ENCODE data around the gene CCDC93.

The CCDC93 gene

DNA sequence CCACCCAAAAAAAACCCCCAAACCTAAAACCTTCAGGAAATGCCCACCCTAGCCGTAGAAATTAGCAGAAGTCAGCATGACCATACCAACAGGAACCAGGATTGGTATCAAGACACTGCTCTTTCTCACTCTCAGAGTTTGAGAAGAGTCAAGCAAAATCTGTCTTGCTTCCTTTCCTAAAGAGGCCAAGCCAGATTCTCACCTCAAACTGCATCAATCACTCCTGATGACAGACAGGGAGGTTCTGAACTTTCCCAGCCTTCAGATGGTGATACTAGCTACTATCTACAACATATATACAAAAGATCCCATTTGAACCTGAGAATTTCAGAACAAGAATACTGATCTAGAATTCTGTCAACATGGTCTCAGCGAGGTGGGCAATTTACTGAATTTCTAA is 29.7 kb downstream of the CCDC93 start:
- Mint-ChIP-seq H3K27ac (no peak overlapping the region), H3K36me3 (peaks cover 8% of the 10 kb centered on the region), H3K27me3 (no peaks in the 10 kb centered on the region), H3K9me3 (ENCODE audit: low read depth) (no peaks in the 10 kb centered on the region), H3K4me3 (no peak overlapping the region), H3K4me1 (ENCODE audit: low read depth) (peaks cover 6% of the 10 kb centered on the region)

DNA sequence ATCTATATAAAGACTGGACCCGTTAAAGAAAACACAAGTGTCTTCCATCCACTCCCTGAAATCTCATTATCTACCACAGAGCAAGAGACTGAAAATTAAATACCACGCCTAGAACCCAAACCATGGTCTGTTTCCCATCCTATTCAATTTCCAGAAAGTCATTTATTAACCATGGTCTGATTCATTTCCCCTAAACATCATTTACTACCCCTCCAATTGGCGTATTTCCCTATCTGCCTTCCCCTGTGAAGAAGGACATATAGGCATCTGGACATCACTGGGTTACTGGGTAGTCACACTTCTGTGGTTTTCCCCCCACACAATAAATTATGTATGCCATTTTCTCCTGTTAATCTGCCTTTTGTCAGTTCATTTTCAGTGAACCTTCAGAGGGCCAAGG is 30.8 kb downstream of the CCDC93 start:
- Mint-ChIP-seq H3K27ac (no peak overlapping the region), H3K9me3 (ENCODE audit: low read depth) (no peaks in the 10 kb centered on the region), H3K36me3 (peaks cover 9% of the 10 kb centered on the region), H3K27me3 (no peaks in the 10 kb centered on the region), H3K4me1 (ENCODE audit: low read depth) (peaks cover 6% of the 10 kb centered on the region), H3K4me3 (no peak overlapping the region)

DNA sequence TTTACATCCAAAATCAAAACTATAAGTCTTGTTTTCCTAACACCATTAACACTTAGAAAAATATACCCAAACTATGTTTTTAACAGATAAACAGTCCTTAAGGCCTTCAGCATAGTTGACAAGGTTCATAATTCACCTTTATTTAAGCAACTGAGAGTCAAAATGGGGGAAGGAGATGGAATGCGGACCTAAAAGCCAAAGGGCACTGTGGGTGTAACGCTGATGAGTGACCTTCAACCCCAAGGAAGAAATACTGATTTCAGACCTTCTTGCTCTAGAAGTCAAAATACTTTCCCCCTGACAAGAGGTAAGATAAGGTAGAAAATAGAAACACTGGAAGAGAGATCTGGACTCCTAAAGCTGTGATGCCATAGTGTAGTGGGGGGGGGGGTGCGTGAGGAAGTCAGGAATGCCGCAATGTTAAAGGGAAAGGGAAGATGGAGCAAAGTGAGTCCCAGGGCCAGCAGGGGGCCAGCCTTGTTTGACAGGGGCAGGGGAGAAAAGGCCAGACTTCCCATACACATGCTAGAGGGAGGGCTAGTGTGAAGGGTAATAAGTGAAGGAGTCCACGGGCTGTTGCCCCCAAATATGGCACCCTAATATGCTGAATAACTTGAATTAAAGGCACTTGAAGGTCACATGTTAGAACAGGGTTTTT is 31.4 kb downstream of the CCDC93 start:
- Mint-ChIP-seq H3K4me1 (ENCODE audit: low read depth) (peaks cover 6% of the 10 kb centered on the region), H3K27me3 (no peaks in the 10 kb centered on the region), H3K36me3 (peaks cover 9% of the 10 kb centered on the region), H3K4me3 (no peak overlapping the region), H3K27ac (no peak overlapping the region), H3K9me3 (ENCODE audit: low read depth) (no peaks in the 10 kb centered on the region)

DNA sequence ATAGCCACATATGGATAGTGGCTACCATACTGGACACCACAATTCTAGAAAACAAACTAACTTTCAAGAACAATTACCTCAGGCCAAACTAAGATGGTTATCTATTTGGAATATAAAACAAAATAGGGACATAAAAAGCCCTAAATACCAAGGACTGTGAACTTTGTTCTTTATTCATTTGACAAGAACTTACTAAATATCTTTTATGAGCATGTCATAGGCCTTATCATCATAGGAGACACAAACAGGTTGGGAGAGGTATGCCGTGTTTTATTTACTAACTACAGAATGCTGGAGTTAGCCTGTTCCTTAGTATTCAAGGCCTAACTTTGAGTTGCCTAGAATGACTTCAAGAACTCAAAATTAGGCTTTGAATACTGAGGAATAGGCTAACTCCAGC is 32.1 kb downstream of the CCDC93 start:
- Mint-ChIP-seq H3K4me3 (no peak overlapping the region), H3K36me3 (peaks cover 9% of the 10 kb centered on the region), H3K9me3 (ENCODE audit: low read depth) (no peaks in the 10 kb centered on the region), H3K4me1 (ENCODE audit: low read depth) (peaks cover 6% of the 10 kb centered on the region), H3K27ac (no peak overlapping the region), H3K27me3 (no peaks in the 10 kb centered on the region)

DNA sequence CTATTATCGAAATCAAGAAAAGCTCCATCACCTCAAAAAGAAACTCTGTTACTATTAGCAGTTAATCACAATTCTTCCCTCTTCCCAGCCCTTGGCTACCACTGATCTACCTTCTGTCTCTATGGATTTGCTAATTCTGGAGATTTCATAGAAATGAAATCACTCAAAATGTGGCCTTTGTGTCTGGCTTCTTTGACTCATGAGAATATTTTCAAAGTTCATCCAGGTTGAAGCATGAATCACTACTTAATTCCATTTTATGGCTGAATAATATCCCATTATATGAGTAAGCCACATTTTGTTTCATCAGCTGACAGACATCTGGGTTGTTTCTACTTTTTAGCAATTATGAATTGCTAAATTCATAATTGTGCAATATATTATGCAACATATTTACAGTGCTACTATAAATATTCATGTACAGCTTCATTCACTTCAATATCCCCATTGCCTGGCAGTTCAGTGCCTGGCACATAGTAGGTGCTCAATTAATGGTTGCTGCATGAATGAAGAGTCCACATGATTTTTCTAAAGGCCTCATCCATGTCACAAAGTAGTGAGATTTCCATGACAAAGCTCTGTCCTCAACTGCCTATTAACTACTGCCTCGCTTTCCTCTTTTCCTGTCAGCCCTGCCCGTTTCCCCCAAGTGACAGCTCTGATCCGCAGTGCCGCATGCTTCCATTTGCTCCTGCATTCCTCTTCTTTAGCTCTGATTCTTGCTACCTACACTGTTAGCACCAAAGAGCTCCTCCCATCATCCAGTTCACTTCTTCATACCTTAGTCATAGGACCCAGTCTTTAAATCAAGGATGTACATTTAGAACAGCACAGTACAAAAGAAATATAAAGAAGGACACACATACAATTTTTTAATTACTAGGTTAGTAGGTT is 32.8 kb downstream of the CCDC93 start:
- no peaks in the 10 kb centered on the region for H3K9me3 Mint-ChIP-seq (ENCODE audit: low read depth)
- H3K4me1 Mint-ChIP-seq (ENCODE audit: low read depth) = peaks cover 6% of the 10 kb centered on the region
- H3K36me3 Mint-ChIP-seq = peaks cover 9% of the 10 kb centered on the region
- no peak overlapping the region for H3K4me3 Mint-ChIP-seq
- no peak overlapping the region for H3K27ac Mint-ChIP-seq
- no peaks in the 10 kb centered on the region for H3K27me3 Mint-ChIP-seq

DNA sequence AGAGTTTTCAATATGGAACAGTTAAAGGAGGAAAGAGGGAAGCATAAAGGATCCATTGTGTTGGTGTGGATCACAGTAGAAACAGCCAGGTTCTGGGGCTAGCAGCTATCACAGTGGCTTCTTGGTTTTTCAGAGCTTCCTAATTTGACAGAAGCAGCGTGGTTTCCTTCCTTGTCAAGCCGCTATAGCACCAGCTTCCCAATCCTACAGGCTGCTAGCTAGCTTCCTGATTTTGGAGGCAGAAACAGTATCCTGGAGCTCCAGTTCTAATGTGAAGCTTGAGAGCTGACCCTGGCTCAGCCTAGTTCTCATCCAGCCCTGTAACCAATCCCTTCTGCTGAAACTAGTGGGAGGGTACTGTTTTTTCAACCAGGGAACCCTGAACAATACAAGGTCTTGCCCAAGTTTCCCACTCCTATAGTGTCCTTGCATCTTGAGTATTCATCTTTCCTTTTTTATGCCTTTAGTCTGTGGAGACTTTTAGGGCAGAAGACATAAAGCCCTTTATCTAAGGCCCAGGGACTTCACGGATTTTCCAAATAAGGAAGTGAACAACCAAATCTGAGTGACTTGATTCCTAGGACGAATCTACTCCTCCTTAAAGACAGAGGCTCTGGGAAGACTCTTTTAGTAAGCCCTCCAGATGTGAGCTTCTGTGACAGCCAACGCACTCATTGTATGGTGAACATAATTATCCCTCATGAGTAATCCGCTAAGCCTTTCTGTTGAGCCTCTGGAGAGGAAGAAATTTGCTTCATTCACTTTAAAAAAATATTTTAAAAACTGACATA is 33.8 kb downstream of the CCDC93 start:
- H3K9me3 Mint-ChIP-seq (ENCODE audit: low read depth) = no peaks in the 10 kb centered on the region
- H3K4me3 Mint-ChIP-seq = no peak overlapping the region
- no peak overlapping the region for H3K27ac Mint-ChIP-seq
- H3K27me3 Mint-ChIP-seq = no peaks in the 10 kb centered on the region
- peaks cover 6% of the 10 kb centered on the region for H3K4me1 Mint-ChIP-seq (ENCODE audit: low read depth)
- H3K36me3 Mint-ChIP-seq = peaks cover 9% of the 10 kb centered on the region

DNA sequence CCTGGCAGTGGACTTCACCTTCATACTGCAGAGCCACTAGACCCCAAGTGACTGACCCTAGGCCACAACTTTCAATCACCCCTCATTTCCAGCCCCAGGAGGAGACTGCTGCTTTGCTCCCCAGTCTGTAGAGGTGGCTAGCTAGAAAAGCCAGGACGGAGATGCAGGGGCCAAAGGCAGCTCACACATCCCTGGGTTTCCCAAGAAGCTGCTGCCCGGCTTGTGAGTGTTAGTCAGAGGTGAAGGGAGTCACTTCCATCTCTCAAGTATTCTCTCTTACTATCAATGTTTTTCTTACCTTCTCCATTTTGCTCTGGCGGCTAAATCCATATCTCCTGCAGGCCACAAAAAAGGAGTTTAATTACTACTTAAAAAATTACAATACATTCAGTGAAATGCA is 36.2 kb downstream of the CCDC93 start:
- no peaks in the 10 kb centered on the region for H3K27me3 Mint-ChIP-seq
- H3K4me3 Mint-ChIP-seq = no peak overlapping the region
- peaks cover 15% of the 10 kb centered on the region for H3K36me3 Mint-ChIP-seq
- H3K27ac Mint-ChIP-seq = no peak overlapping the region
- no peaks in the 10 kb centered on the region for H3K9me3 Mint-ChIP-seq (ENCODE audit: low read depth)
- peaks cover 6% of the 10 kb centered on the region for H3K4me1 Mint-ChIP-seq (ENCODE audit: low read depth)

DNA sequence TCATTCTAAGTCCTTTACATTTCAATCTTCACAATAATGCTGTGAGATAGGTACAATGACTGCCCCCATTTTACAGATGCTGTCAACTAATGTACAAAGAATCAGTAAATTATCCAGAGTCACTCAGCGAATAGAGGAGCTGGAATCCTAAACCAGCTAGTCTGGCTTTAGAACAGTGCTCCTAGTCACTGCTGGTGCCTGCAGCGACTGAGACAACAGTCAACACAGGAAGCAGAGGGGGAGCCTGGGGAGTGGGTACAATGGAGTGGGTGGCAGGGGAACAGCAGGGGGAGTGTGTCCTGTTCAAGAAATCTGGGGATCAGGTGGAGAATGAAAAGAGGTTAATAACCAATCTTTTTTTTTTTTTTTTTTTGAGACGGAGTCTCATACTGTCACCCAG is 37.3 kb downstream of the CCDC93 start:
- no peaks in the 10 kb centered on the region for H3K27me3 Mint-ChIP-seq
- H3K36me3 Mint-ChIP-seq = peaks cover 16% of the 10 kb centered on the region
- H3K27ac Mint-ChIP-seq = no peak overlapping the region
- peaks cover 6% of the 10 kb centered on the region for H3K4me1 Mint-ChIP-seq (ENCODE audit: low read depth)
- no peak overlapping the region for H3K4me3 Mint-ChIP-seq
- H3K9me3 Mint-ChIP-seq (ENCODE audit: low read depth) = no peaks in the 10 kb centered on the region

DNA sequence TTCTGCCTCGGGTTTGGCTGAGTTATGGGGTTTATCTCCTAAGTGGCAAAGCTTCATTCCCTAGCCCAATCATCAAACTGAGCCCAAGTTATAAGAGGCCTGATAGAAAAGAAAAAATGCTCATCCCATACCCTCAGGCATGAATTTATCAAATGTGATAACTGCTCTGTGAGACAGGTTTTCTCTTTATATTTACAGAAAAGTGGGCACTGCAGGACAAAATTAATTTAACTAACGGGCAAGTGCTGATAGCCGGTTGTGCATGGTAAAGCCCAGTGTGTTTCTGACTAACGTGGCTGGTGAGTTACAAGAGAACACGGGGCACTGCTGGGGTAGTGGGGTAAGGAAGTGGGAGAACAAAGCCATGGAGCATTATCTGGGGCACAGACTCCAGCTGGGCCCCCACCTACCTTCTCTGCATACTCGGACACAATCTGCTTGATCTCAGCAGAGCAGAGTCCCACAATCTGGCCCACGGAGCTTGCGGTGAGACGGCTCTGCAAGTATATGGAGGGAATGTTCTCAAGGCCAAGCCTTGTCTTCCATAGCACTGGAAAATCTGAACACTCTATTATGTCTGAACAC is 40.3 kb downstream of the CCDC93 start:
- no peaks in the 10 kb centered on the region for H3K4me1 Mint-ChIP-seq (ENCODE audit: low read depth)
- no peaks in the 10 kb centered on the region for H3K27me3 Mint-ChIP-seq
- peaks cover 11% of the 10 kb centered on the region for H3K36me3 Mint-ChIP-seq
- H3K27ac Mint-ChIP-seq = no peak overlapping the region
- no peaks in the 10 kb centered on the region for H3K9me3 Mint-ChIP-seq (ENCODE audit: low read depth)
- H3K4me3 Mint-ChIP-seq = no peak overlapping the region

DNA sequence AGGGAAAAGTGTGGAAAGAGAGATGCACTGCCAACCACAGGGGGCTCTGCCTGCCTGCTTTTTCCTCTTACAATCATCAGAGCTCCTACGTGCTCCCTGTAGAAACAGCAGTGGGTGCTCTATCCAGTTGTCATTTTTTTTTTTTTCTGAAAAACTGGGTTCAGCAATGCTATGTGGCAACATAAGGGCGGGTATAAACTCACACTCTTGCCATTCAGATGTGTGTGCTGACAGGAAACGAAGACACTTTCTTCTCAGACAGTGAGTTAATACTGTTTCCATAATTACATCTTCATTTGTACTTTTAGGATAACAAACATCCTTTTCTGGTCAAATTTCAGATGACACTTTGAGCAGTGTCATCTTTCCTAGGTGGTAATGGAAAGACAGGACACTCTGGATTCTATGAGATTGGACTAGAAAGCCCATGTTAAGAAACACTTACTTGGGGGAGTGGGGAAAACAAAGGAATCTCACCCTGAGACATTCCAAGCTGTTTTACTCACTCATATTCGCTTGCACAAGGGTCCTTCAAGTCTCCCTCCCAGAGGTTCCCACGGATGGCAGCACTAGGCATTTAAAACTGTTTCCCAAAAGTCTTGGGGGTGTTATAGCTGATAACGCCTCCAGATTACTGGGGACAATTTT is 41.3 kb downstream of the CCDC93 start:
- Mint-ChIP-seq H3K36me3 (peaks cover 11% of the 10 kb centered on the region), H3K27me3 (no peaks in the 10 kb centered on the region), H3K27ac (no peak overlapping the region), H3K4me3 (no peak overlapping the region), H3K4me1 (ENCODE audit: low read depth) (no peaks in the 10 kb centered on the region), H3K9me3 (ENCODE audit: low read depth) (no peaks in the 10 kb centered on the region)

DNA sequence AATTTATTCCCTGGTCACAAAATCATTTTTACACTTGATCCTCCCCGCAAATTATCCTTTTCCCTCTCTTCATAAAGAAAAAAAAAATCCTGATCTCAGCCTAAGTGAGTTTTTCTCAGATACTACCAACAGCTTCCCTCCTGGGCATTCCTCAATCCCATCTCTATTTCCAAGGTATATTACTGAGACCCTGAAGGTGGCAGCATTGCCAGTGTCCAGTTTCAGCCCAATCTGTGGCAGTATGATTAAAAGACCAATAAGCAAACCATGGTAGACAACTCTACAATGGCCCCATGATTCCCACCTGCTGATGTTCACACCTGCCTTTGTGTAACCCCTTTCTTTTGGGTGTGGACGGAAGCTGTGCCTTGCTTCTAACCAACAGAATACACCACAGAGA is 45.1 kb downstream of the CCDC93 start:
- Mint-ChIP-seq H3K36me3 (peaks cover 10% of the 10 kb centered on the region), H3K27ac (no peak overlapping the region), H3K27me3 (no peaks in the 10 kb centered on the region), H3K4me1 (ENCODE audit: low read depth) (no peaks in the 10 kb centered on the region), H3K9me3 (ENCODE audit: low read depth) (no peaks in the 10 kb centered on the region), H3K4me3 (no peak overlapping the region)

DNA sequence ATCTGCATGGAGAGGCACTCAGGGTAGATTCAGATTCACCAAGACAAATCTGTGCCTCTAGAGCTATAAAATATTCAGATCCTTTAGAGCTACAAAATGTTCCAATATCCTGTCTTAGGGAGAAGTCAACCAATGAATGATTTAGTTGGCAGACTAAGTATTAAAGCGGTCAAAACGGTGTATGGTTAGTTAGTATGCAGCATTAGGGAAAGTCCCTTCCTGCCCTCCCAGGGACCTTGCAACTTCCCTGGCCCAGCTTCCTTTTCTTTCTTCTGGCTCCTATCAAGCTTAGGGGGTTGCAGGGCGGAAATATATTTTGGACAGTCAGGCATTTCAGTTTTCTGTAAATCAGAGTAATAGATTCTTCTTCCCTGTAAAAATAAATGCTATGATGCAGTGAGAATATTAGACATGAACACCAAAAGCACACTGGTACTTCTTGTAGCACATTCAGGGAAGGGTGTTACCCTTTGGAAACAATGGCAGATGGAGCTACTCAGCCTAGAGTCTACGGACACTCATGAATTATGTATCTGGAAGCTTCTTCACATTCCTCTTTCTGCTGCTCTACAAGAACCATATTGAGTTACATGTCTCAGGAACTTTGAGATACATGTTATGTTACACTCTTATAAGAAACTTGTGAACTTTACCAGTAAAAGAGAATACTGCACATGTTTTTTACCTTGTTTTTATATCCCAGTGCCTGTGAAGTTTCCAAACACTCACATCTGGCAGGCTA is 45.7 kb downstream of the CCDC93 start:
- H3K27me3 Mint-ChIP-seq = no peaks in the 10 kb centered on the region
- H3K36me3 Mint-ChIP-seq = peaks cover 7% of the 10 kb centered on the region
- no peak overlapping the region for H3K27ac Mint-ChIP-seq
- H3K9me3 Mint-ChIP-seq (ENCODE audit: low read depth) = no peaks in the 10 kb centered on the region
- no peaks in the 10 kb centered on the region for H3K4me1 Mint-ChIP-seq (ENCODE audit: low read depth)
- no peak overlapping the region for H3K4me3 Mint-ChIP-seq

DNA sequence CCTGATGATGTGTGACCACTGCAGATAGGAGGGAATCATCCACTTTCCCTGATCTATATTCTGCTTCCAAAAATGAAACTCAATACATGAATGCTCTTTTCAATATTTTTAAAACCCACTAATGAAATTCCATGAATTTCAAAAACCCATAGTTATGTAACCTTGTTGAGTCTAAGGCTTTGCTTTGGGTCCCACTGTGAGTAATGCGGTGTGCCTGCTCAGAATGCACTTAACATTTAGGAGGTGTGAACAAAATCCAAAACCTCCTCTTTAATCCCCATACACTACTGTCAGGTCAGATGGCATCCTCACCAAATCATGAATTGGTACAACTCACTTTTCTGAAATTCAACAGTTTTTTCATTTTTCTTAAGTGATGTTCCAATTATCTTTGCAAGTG is 50.4 kb downstream of the CCDC93 start:
- Mint-ChIP-seq H3K9me3 (ENCODE audit: low read depth) (no peaks in the 10 kb centered on the region), H3K27ac (no peak overlapping the region), H3K36me3 (peaks cover 12% of the 10 kb centered on the region), H3K4me3 (no peak overlapping the region), H3K4me1 (ENCODE audit: low read depth) (no peaks in the 10 kb centered on the region), H3K27me3 (no peaks in the 10 kb centered on the region)

DNA sequence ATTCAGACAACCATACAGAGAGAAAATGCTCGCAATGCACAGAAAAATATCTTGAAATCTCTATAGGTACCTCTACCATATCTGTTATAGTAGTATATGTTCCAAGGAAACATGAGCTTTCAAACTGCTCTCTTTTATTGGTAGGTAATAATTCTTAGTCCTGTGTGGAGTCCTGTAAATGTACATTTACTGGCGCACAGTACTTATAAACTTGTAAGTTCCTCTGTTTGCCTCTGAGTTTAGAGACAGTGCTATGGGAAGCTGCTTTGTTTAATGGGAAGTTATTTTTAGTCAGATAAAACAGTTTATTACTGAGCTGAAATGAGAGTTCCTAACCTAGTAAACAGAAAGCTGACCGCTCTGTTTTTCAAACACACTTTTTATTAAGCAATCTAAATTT is 52.7 kb downstream of the CCDC93 start:
- Mint-ChIP-seq H3K27me3 (no peaks in the 10 kb centered on the region), H3K9me3 (ENCODE audit: low read depth) (no peaks in the 10 kb centered on the region), H3K4me1 (ENCODE audit: low read depth) (no peaks in the 10 kb centered on the region), H3K27ac (no peak overlapping the region), H3K4me3 (no peak overlapping the region), H3K36me3 (peaks cover 25% of the 10 kb centered on the region)

Measured in activated naive CD8-positive, alpha-beta T cell (primary cell).